HL-60 (cell line): ENCODE results near the gene IL27RA.

Experiments
- DNase-seq, 2 experiments: peaks; one replicate each; pipeline ENCODE4 v3.0.0-alpha.2; 2010 to 2020; ENCODE audit warnings: low read depth in 1 of 2, low spot score in 1 of 2
- H3K27ac ChIP-seq: fragments of 250-450 bp; sonication (Bioruptor Pico); replicated peaks from 2 replicates; pipeline ENCODE4 v1.5.1; 2020; ENCODE audit warnings: mild to moderate bottlenecking, moderate library complexity
- H3K27me3 ChIP-seq: fragments of 250-450 bp; sonication (Bioruptor Pico); 2 replicates; pipeline ENCODE4 v1.5.1; 2021; ENCODE audit warnings: mild to moderate bottlenecking, moderate library complexity; ENCODE audit not compliant: insufficient read depth, poor library complexity, severe bottlenecking
- H3K4me3 ChIP-seq: replicated peaks from 2 replicates; pipeline ENCODE4 v1.5.1; 2011; ENCODE audit warnings: mild to moderate bottlenecking, control low read depth, low read length; ENCODE audit not compliant: insufficient read depth
- CTCF ChIP-seq: IDR thresholded peaks from one replicate; pipeline ENCODE4 v1.5.1; 2011; ENCODE audit warnings: low read length, control low read depth, inconsistent platforms; ENCODE audit not compliant: insufficient read depth
- GABPA ChIP-seq: IDR thresholded peaks from 2 replicates; pipeline ENCODE4 v1.6.1; 2012; ENCODE audit warnings: low read depth
- POLR2AphosphoS5 ChIP-seq: IDR thresholded peaks from 2 replicates; pipeline ENCODE4 v1.6.1; 2012; ENCODE audit warnings: low read depth
- REST ChIP-seq: IDR thresholded peaks from 2 replicates; pipeline ENCODE4 v1.6.1; 2012; ENCODE audit warnings: low read depth; ENCODE audit not compliant: insufficient replicate concordance
- SPI1 ChIP-seq: IDR thresholded peaks from 2 replicates; pipeline ENCODE4 v1.6.1; 2012; ENCODE audit warnings: low read depth, mild to moderate bottlenecking, borderline replicate concordance

The IL27RA gene

GRCh38 chr19:14090509-14091080 is 59.0 kb downstream of the IL27RA start, which contains the start of gene SAMD1:
TSS of gene SAMD1 (minus strand) at chr19:14090751.
- TF ChIP-seq POLR2AphosphoS5: no peak
- no peak for TF ChIP-seq CTCF
- no peak for TF ChIP-seq REST
- TF ChIP-seq GABPA: no peak
- TF ChIP-seq SPI1: no peak
- peak; percentile 74 to 82 for DNase-seq

GRCh38 chr19:14091081-14091812 is 59.7 kb downstream of the IL27RA start:
- TF ChIP-seq CTCF (no peak), GABPA (no peak), POLR2AphosphoS5 (peak; percentile 36; the same call in 1 of the 2 replicates), REST (no peak), SPI1 (peak; percentile 65; the same call in 1 of the 2 replicates)
- peak overlapping the region; percentile 84 for H3K27ac ChIP-seq
- H3K27me3 ChIP-seq: no peaks in the 10 kb centered on the region
- peak; percentile 67 to 72 for DNase-seq
- peak overlapping the region; percentile 66 for H3K4me3 ChIP-seq

More at GRCh38 chr19:14090509-14091080, 59.0 kb downstream of the IL27RA start, which contains the start of gene SAMD1:
- Histone ChIP-seq H3K27me3 (no peaks in the 10 kb centered on the region), H3K27ac (peak within 1 kb of the TSS; percentile 84), H3K4me3 (peak within 1 kb of the TSS; percentile 66)

- H3K27ac ChIP-seq: peak overlapping the region; percentile 84
- no peaks in the 10 kb centered on the region for H3K27me3 ChIP-seq
- TF ChIP-seq CTCF: no peak
- TF ChIP-seq POLR2AphosphoS5: no peak
- TF ChIP-seq REST: no peak
- TF ChIP-seq GABPA: no peak
- TF ChIP-seq SPI1: no peak
- DNase-seq: no peak
- peak overlapping the region; percentile 66 for H3K4me3 ChIP-seq
These were observed 60.4 kb downstream of the IL27RA start for GRCh38 chr19:14091813-14092462.
